MCF 10A (cell line): ENCODE data around the gene PROK1. TPM values are rescaled to one million over a fixed set of nuclear protein-coding genes. Genes with fewer than 3 reads are reported as not detected.

Source experiments
- BruUV-seq: library from RNA; stranded (reverse); fragments of 400-500 nt; replicated peaks from 2 replicates; lab custom pipeline; 2021; lab: Mats Ljungman, UMichigan
- CTCF ChIA-PET: fragments of 300-600 bp; sonication (Branson Sonifier 250); formaldehyde crosslinking; extraction: SDS; loops from one replicate; lab custom pipeline; 2021; ENCODE audit warnings: antibody characterized with exemption, inconsistent platforms; lab: Yijun Ruan, JAX
- POLR2A ChIA-PET: fragments of 300-600, 350-650 bp; sonication (Branson Sonifier 250); formaldehyde crosslinking; extraction: SDS; loops from one replicate; lab custom pipeline; 2020; ENCODE audit warnings: antibody characterized with exemption, inconsistent platforms; lab: Yijun Ruan, JAX
- DNase-seq: peaks from one replicate; pipeline ENCODE4 v3.0.0-alpha.2; 2018; ENCODE audit not compliant: unreplicated experiment
- H3K27ac Mint-ChIP-seq: one replicate; pipeline ENCODE4 v1.8.0; 2022; ENCODE audit warnings: mild to moderate bottlenecking, low read depth, mixed read lengths; ENCODE audit not compliant: unreplicated experiment
- H3K27me3 Mint-ChIP-seq: one replicate; pipeline ENCODE4 v1.8.0; 2022; ENCODE audit warnings: mixed read lengths; ENCODE audit not compliant: insufficient read depth, unreplicated experiment
- H3K36me3 Mint-ChIP-seq: one replicate; pipeline ENCODE4 v1.8.0; 2022; ENCODE audit warnings: mild to moderate bottlenecking, moderate library complexity, mixed read lengths; ENCODE audit not compliant: insufficient read depth, unreplicated experiment
- H3K4me1 Mint-ChIP-seq: one replicate; pipeline ENCODE4 v1.8.0; 2022; ENCODE audit warnings: mixed read lengths; ENCODE audit not compliant: insufficient read depth, unreplicated experiment
- H3K4me3 Mint-ChIP-seq: one replicate; pipeline ENCODE4 v1.8.0; 2022; ENCODE audit warnings: mild to moderate bottlenecking, moderate library complexity, mixed read lengths; ENCODE audit not compliant: unreplicated experiment
- H3K9me3 Mint-ChIP-seq: one replicate; pipeline ENCODE4 v1.8.0; 2022; ENCODE audit warnings: mixed read lengths; ENCODE audit not compliant: unreplicated experiment
- CTCF ChIP-seq: fragments of 200-600 bp; IDR thresholded peaks from one replicate; pipeline ENCODE4 v1.8.0; 2022; ENCODE audit warnings: antibody characterized with exemption, mild to moderate bottlenecking; ENCODE audit not compliant: unreplicated experiment
- intact Hi-C: fragments of 100-400 bp; cut with micrococcal nuclease; formaldehyde crosslinking; loops from 2 replicates; pipeline ENCODE4 v1.14.1; 2022
- total RNA-seq: library from RNA; stranded (reverse); gene quantifications from 2 replicates; pipeline ENCODE4 v1.2.3, GENCODE V29; 2022

Gene PROK1
- total RNA-seq, 1 experiment from 2014 or later, result not detected

GRCh38 chr1:110454328-110454727, 3.4 kb downstream of the PROK1 start:
- no peaks in the 10 kb centered on the region for H3K9me3 Mint-ChIP-seq
- no peaks in the 10 kb centered on the region for H3K4me1 Mint-ChIP-seq
- POLR2A ChIA-PET, result interaction anchor here (1.6 kb wide), 1 partner anchor 48 kb away, joined by 3 read pairs; no protein-coding TSS in a partner anchor
- H3K36me3 Mint-ChIP-seq, result peaks cover 10% of the 10 kb centered on the region
- no peak for TF ChIP-seq CTCF
- CTCF ChIA-PET, result interaction anchor here (1.6 to 20.7 kb wide), 5 partner anchors 11 to 250 kb away, joined by 5 to 808 read pairs (median 273); partner anchors contain the start of genes KCNC4 and LAMTOR5
- no TSS peak for BruUV-seq
- peak overlapping the region; percentile 49 for H3K27ac Mint-ChIP-seq
- no peak overlapping the region for H3K4me3 Mint-ChIP-seq
- intact Hi-C loops, result no loop called here
- no peak for DNase-seq
- peaks cover 46% of the 10 kb centered on the region for H3K27me3 Mint-ChIP-seq

GRCh38 chr1:110455151-110455550, 4.2 kb downstream of the PROK1 start:
- CTCF ChIA-PET, result interaction anchor here (1.2 to 20.7 kb wide), 5 partner anchors 20 to 251 kb away, joined by 5 to 808 read pairs (median 273); partner anchors contain the start of genes KCNC4 and LAMTOR5

GRCh38 chr1:110457206-110457605, 6.3 kb downstream of the PROK1 start:
- BruUV-seq, result no TSS peak
- POLR2A ChIA-PET, result interaction anchor here (0.6 kb wide), 1 partner anchor 39 kb away, joined by 3 read pairs; no protein-coding TSS in a partner anchor
- no peak for DNase-seq
- CTCF ChIA-PET, result interaction anchor here (0.5 to 20.7 kb wide), 4 partner anchors 39 to 253 kb away, joined by 4 to 808 read pairs (median 288); partner anchors contain the start of genes KCNC4 and LAMTOR5
- intact Hi-C loops, result no loop called here
- H3K27me3 Mint-ChIP-seq, result peaks cover 17% of the 10 kb centered on the region
- H3K9me3 Mint-ChIP-seq, result no peaks in the 10 kb centered on the region
- no peaks in the 10 kb centered on the region for H3K4me1 Mint-ChIP-seq
- TF ChIP-seq CTCF, result no peak
- no peak overlapping the region for H3K4me3 Mint-ChIP-seq
- H3K36me3 Mint-ChIP-seq, result peaks cover 8% of the 10 kb centered on the region
- peak overlapping the region; percentile 12 for H3K27ac Mint-ChIP-seq

More at GRCh38 chr1:110455151-110455550, 4.2 kb downstream of the PROK1 start:
- DNase-seq, result no peak
- no peak for TF ChIP-seq CTCF
- H3K27ac Mint-ChIP-seq, result no peak overlapping the region
- BruUV-seq, result no TSS peak
- POLR2A ChIA-PET, result interaction anchor here (0.6 to 1.6 kb wide), 2 partner anchors 42 to 49 kb away, joined by 3 read pairs; no protein-coding TSS in a partner anchor
- intact Hi-C loops, result no loop called here
- H3K36me3 Mint-ChIP-seq, result peaks cover 10% of the 10 kb centered on the region
- no peak overlapping the region for H3K4me3 Mint-ChIP-seq
- no peaks in the 10 kb centered on the region for H3K9me3 Mint-ChIP-seq
- H3K4me1 Mint-ChIP-seq, result no peaks in the 10 kb centered on the region
- H3K27me3 Mint-ChIP-seq, result peaks cover 37% of the 10 kb centered on the region
